CD4-positive, CD25-positive, alpha-beta regulatory T cell (primary cell): ENCODE results near the gene DZIP1L. TPM values are rescaled to one million over a fixed set of nuclear protein-coding genes. Genes with fewer than 3 reads are reported as not detected.
"Not testable (repeated sequence)": the region's sequence is repeated elsewhere in the genome, so short reads cannot be mapped to it uniquely, and the experiment has no call there.

Experiments used
- ATAC-seq, 2 donors: fragments of 150-1000 bp; cut with Tn5 transposase; one replicate each; pipeline ENCODE4 v1.10.0; 2021; ENCODE audit warnings: low read depth in 2 of 2, moderate number of reproducible peaks in 2 of 2, moderate library complexity in 1 of 2
- DNase-seq, 3 donors: peaks; one replicate each; pipeline versions ENCODE4 v3.0.0 to v3.0.0-alpha.2; 2012 to 2022; ENCODE audit warnings: mixed read lengths in 1 of 3
- H3K27ac ChIP-seq: one replicate; pipeline ENCODE4 v1.7.0; 2013; ENCODE audit warnings: mild to moderate bottlenecking, low read length; ENCODE audit not compliant: insufficient read depth, poor library complexity, severe bottlenecking
- H3K27me3 ChIP-seq: one replicate; pipeline ENCODE4 v1.7.0; 2013; ENCODE audit warnings: low read length; ENCODE audit not compliant: control insufficient read depth, insufficient read depth
- H3K36me3 ChIP-seq: one replicate; pipeline ENCODE4 v1.7.0; 2013; ENCODE audit warnings: mild to moderate bottlenecking, low read length, moderate library complexity; ENCODE audit not compliant: control insufficient read depth, insufficient read depth
- H3K4me1 ChIP-seq: 2 replicates; pipeline ENCODE4 v1.7.0; 2013; ENCODE audit warnings: mild to moderate bottlenecking, low read length; ENCODE audit not compliant: insufficient read depth, control insufficient read depth, poor library complexity, severe bottlenecking
- H3K4me3 ChIP-seq: one replicate; pipeline ENCODE4 v1.7.0; 2013; ENCODE audit warnings: low read depth, mild to moderate bottlenecking, low read length, moderate library complexity
- H3K9me3 ChIP-seq, 2 experiments: 1 replicate in 1 of 2; 2 replicates in 1 of 2; pipeline ENCODE4 v1.7.0; 2013; ENCODE audit warnings: low read length in 2 of 2, mild to moderate bottlenecking in 1 of 2, moderate library complexity in 1 of 2; ENCODE audit not compliant: control insufficient read depth in 2 of 2
- H3K27ac Mint-ChIP-seq, 3 donors: one replicate each; pipeline ENCODE4 v1.8.0; 2020 to 2022; ENCODE audit warnings: mild to moderate bottlenecking in 3 of 3, mixed read lengths in 3 of 3, moderate library complexity in 2 of 3
- H3K27me3 Mint-ChIP-seq: one replicate; pipeline ENCODE4 v1.8.0; 2022; ENCODE audit warnings: mild to moderate bottlenecking, mixed read lengths
- H3K36me3 Mint-ChIP-seq: one replicate; pipeline ENCODE4 v1.8.0; 2020; ENCODE audit warnings: mixed read lengths
- H3K4me1 Mint-ChIP-seq, 4 donors: one replicate each; pipeline ENCODE4 v1.8.0; 2020 to 2022; ENCODE audit warnings: mixed read lengths in 4 of 4, mild to moderate bottlenecking in 1 of 4
- H3K4me3 Mint-ChIP-seq, 4 donors: one replicate each; pipeline ENCODE4 v1.8.0; 2020 to 2022; ENCODE audit warnings: mild to moderate bottlenecking in 4 of 4, mixed read lengths in 4 of 4, moderate library complexity in 3 of 4
- H3K9me3 Mint-ChIP-seq, 7 donors: one replicate each; pipeline ENCODE4 v1.8.0; 2020 to 2022; ENCODE audit warnings: mixed read lengths in 7 of 7, mild to moderate bottlenecking in 3 of 7, moderate library complexity in 2 of 7
- polyA plus RNA-seq, 4 donors: library from polyadenylated mRNA; unstranded; fragments of 300-500 nt; fragmentation: Illumina TruSeq; gene quantifications; one replicate each; pipeline ENCODE4 v1.2.3, GENCODE V29; 2021
- total RNA-seq: library from RNA; stranded (reverse); gene quantifications from one replicate; pipeline ENCODE4 v1.2.3, GENCODE V29; 2022

The DZIP1L gene
- not detected for total RNA-seq
- polyA plus RNA-seq = not detected

GRCh38 chr3:138114988-138115971 lies at the start of gene DZIP1L:
DZIP1L (minus strand) TSS chr3:138115608; CDS start chr3:138103971, 11,637 bp downstream.
- Mint-ChIP-seq H3K9me3 (peaks cover 0 to 5% (median 0%) of the 10 kb centered on the region in 7 donors), H3K4me3 (peak within 1 kb of the TSS; percentile 9 to 77 (median 62)), H3K4me1 (peaks cover 0 to 13% (median under 1%) of the 10 kb centered on the region in 4 donors), H3K27me3 (peaks cover 69% of the 10 kb centered on the region), H3K27ac (no peak within 1 kb of the TSS), H3K36me3 (no peaks in the 10 kb centered on the region)
- DNase-seq (peak in 1 of 3 donors; percentile 30), ATAC-seq (peak; percentile 61 to 72)
- peaks cover 11% of the 10 kb centered on the region for H3K27me3 ChIP-seq
- peaks cover 11% of the 10 kb centered on the region for H3K4me1 ChIP-seq
- no peak within 1 kb of the TSS for H3K4me3 ChIP-seq
- H3K36me3 ChIP-seq = no peaks in the 10 kb centered on the region
- no peak within 1 kb of the TSS for H3K27ac ChIP-seq
- no peaks in the 10 kb centered on the region for H3K9me3 ChIP-seq

- H3K4me3 Mint-ChIP-seq = no peak overlapping the region
- no peak for ATAC-seq
- no peaks in the 10 kb centered on the region for H3K9me3 Mint-ChIP-seq
- no peak overlapping the region for H3K27ac ChIP-seq
- no peak for DNase-seq
- no peaks in the 10 kb centered on the region for H3K9me3 ChIP-seq
- no peaks in the 10 kb centered on the region for H3K27me3 ChIP-seq
- H3K36me3 ChIP-seq = peaks cover 76% of the 10 kb centered on the region
- peaks cover 6 to 25% (median 12%) of the 10 kb centered on the region in 4 donors for H3K4me1 Mint-ChIP-seq
- no peak overlapping the region for H3K4me3 ChIP-seq
- H3K27ac Mint-ChIP-seq = no peak overlapping the region
- no peaks in the 10 kb centered on the region for H3K4me1 ChIP-seq
- peaks cover 51% of the 10 kb centered on the region for H3K36me3 Mint-ChIP-seq
- H3K27me3 Mint-ChIP-seq = no peaks in the 10 kb centered on the region
Observed at GRCh38 chr3:138165061-138165460, 49.7 kb upstream of the DZIP1L start.

- no peak for ATAC-seq
- Histone ChIP-seq H3K9me3 (peaks cover 0 to 4% of the 10 kb centered on the region in 2 experiments), H3K4me3 (no peak overlapping the region), H3K27me3 (no peaks in the 10 kb centered on the region), H3K27ac (no peak overlapping the region), H3K36me3 (peaks cover 13% of the 10 kb centered on the region), H3K4me1 (no peaks in the 10 kb centered on the region)
- no peak overlapping the region for H3K27ac Mint-ChIP-seq
- no peak overlapping the region for H3K4me3 Mint-ChIP-seq
- peaks cover 12% of the 10 kb centered on the region for H3K27me3 Mint-ChIP-seq
- no peak for DNase-seq
- H3K9me3 Mint-ChIP-seq = peaks cover 0 to 12% (median 6%) of the 10 kb centered on the region in 7 donors
- H3K36me3 Mint-ChIP-seq = peaks cover 17% of the 10 kb centered on the region
- no peaks in the 10 kb centered on the region for H3K4me1 Mint-ChIP-seq
Observed at GRCh38 chr3:138157743-138158142, 42.3 kb upstream of the DZIP1L start.

- Mint-ChIP-seq H3K4me1 (no peaks in the 10 kb centered on the region), H3K9me3 (peaks cover 0 to 12% (median 6%) of the 10 kb centered on the region in 7 donors), H3K36me3 (peaks cover 4% of the 10 kb centered on the region), H3K27me3 (peaks cover 12% of the 10 kb centered on the region), H3K27ac (peak overlapping the region in 1 of 3 donors; percentile 60), H3K4me3 (no peak overlapping the region)
- no peaks in the 10 kb centered on the region for H3K27me3 ChIP-seq
- no peaks in the 10 kb centered on the region for H3K36me3 ChIP-seq
- H3K9me3 ChIP-seq = peaks cover 0 to 4% of the 10 kb centered on the region in 2 experiments
- no peak for ATAC-seq
- no peak overlapping the region for H3K27ac ChIP-seq
- no peak for DNase-seq
- no peaks in the 10 kb centered on the region for H3K4me1 ChIP-seq
- no peak overlapping the region for H3K4me3 ChIP-seq
Observed at GRCh38 chr3:138154534-138154933, 39.1 kb upstream of the DZIP1L start.

GRCh38 chr3:138148503-138148902 lies 33.1 kb upstream of the DZIP1L start:
- ATAC-seq (no peak), DNase-seq (no peak)
- no peaks in the 10 kb centered on the region for H3K27me3 ChIP-seq
- Mint-ChIP-seq H3K27me3 (peaks cover 16% of the 10 kb centered on the region), H3K36me3 (peaks cover 2% of the 10 kb centered on the region), H3K27ac (no peak overlapping the region), H3K4me1 (no peaks in the 10 kb centered on the region), H3K4me3 (peak overlapping the region in 1 of 4 donors; percentile 39), H3K9me3 (peaks cover 0 to 4% (median under 1%) of the 10 kb centered on the region in 7 donors)
- H3K4me3 ChIP-seq = no peak overlapping the region
- H3K4me1 ChIP-seq = no peaks in the 10 kb centered on the region
- no peaks in the 10 kb centered on the region for H3K9me3 ChIP-seq
- no peak overlapping the region for H3K27ac ChIP-seq
- no peaks in the 10 kb centered on the region for H3K36me3 ChIP-seq

- not testable (repeated sequence) for DNase-seq, H3K27me3 ChIP-seq, H3K27ac ChIP-seq, ATAC-seq, H3K9me3 ChIP-seq, H3K4me1 ChIP-seq, H3K36me3 Mint-ChIP-seq, H3K36me3 ChIP-seq, H3K4me3 ChIP-seq, H3K4me1 Mint-ChIP-seq, H3K4me3 Mint-ChIP-seq, H3K9me3 Mint-ChIP-seq, H3K27ac Mint-ChIP-seq
- H3K27me3 Mint-ChIP-seq = peaks cover 26% of the 10 kb centered on the region
Observed at GRCh38 chr3:138142181-138142580, 26.8 kb upstream of the DZIP1L start.

- H3K27me3 Mint-ChIP-seq = peaks cover 22% of the 10 kb centered on the region
Observed at GRCh38 chr3:138140940-138141339, 25.5 kb upstream of the DZIP1L start.

More at GRCh38 chr3:138140940-138141339, 25.5 kb upstream of the DZIP1L start:
- ATAC-seq (no peak), DNase-seq (no peak)
- Mint-ChIP-seq H3K4me1 (peaks cover 0 to 5% (median 0%) of the 10 kb centered on the region in 4 donors), H3K9me3 (peaks cover 0 to 4% (median 0%) of the 10 kb centered on the region in 7 donors), H3K27ac (no peak overlapping the region), H3K36me3 (no peaks in the 10 kb centered on the region), H3K4me3 (no peak overlapping the region)
- no peaks in the 10 kb centered on the region for H3K36me3 ChIP-seq
- H3K27me3 ChIP-seq = peaks cover 5% of the 10 kb centered on the region
- no peaks in the 10 kb centered on the region for H3K9me3 ChIP-seq
- no peak overlapping the region for H3K4me3 ChIP-seq
- no peaks in the 10 kb centered on the region for H3K4me1 ChIP-seq
- no peak overlapping the region for H3K27ac ChIP-seq
